BLaER1 (cell line): ENCODE data around the gene TXNDC16.
"Not testable (repeated sequence)": the region's sequence is repeated elsewhere in the genome, so short reads cannot be mapped to it uniquely, and the experiment has no call there.

Experiments
- H3K27ac ChIP-seq: shearing (Covaris generic); formaldehyde crosslinking; 2 replicates; pipeline ENCODE4 v1.8.1; 2022
- H3K27me3 ChIP-seq: shearing (Covaris generic); formaldehyde crosslinking; 2 replicates; pipeline ENCODE4 v1.8.1; 2022
- H3K36me3 ChIP-seq: shearing (Covaris generic); formaldehyde crosslinking; 2 replicates; pipeline ENCODE4 v1.8.1; 2022
- H3K4me1 ChIP-seq: shearing (Covaris generic); formaldehyde crosslinking; 2 replicates; pipeline ENCODE4 v1.8.1; 2022
- H3K4me2 ChIP-seq: shearing (Covaris generic); formaldehyde crosslinking; 2 replicates; pipeline ENCODE4 v1.8.1; 2022
- H3K4me3 ChIP-seq: shearing (Covaris generic); formaldehyde crosslinking; 2 replicates; pipeline ENCODE4 v1.8.1; 2022
- H3K9ac ChIP-seq: shearing (Covaris generic); formaldehyde crosslinking; 2 replicates; pipeline ENCODE4 v1.8.1; 2022
- H3K9me3 ChIP-seq: shearing (Covaris generic); formaldehyde crosslinking; 2 replicates; pipeline ENCODE4 v1.8.1; 2022
- H4K20me1 ChIP-seq: shearing (Covaris generic); formaldehyde crosslinking; 2 replicates; pipeline ENCODE4 v1.8.1; 2022
- Cebpa-rat ChIP-seq: shearing (Covaris generic); IDR thresholded peaks from 2 replicates; pipeline ENCODE4 v1.8.1; 2022

The TXNDC16 gene

DNA sequence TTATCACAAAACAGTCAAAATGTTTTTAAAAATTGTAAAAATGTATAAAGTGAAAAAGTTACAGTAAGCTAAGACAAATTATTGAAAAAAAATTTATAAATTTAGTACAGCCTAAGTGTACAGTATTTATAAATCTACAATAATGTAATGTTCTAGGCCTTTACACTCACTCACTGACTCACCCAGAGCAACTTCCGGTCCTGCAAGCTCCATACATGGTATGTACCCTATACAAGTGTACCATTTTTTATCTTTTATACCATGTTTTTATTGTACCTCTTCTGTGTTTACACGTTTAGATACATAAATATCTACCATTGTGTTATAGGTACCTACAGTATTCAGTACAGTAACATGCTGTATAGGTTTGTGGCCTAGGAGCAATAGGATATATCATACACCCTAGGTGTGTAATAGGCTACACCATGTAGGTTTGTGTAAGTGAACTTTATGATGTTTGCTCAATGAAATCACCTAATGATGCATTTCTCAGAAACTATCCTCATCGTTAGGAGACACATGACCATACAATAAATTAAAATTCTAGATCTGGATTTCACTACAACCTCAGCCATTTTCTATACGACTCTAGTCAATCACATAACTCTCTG lies 66.8 kb downstream of the TXNDC16 start:
- Histone ChIP-seq H4K20me1 (no peaks in the 10 kb centered on the region), H3K9me3 (no peaks in the 10 kb centered on the region), H3K27ac (no peak overlapping the region), H3K4me2 (no peak overlapping the region), H3K4me1 (peaks cover 18% of the 10 kb centered on the region; the same call in 1 of the 2 replicates), H3K27me3 (no peaks in the 10 kb centered on the region), H3K9ac (no peak overlapping the region), H3K4me3 (no peak overlapping the region), H3K36me3 (peaks cover 16% of the 10 kb centered on the region; the same call in 1 of the 2 replicates)
- TF ChIP-seq Cebpa-rat, result no peak

DNA sequence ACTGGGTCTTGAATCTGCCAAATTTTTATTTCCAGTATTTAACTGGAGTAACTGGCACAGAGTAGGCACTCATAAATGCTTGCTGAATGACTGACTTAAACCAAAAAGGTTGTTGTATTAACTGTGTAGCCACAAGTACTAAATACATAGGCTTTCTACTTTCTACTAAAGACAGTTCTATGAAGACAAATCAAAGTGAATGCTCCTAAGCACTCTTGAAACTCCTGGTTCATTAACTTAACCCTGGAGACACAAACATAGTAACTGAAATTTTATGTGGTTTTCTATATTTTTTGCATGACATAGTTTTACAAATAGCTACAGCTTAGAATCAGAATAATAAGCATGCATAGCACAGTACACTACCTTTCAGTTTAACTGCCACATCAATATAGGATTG lies 70.4 kb downstream of the TXNDC16 start:
- peaks cover 26% of the 10 kb centered on the region; the same call in 1 of the 2 replicates for H3K36me3 ChIP-seq
- H3K9ac ChIP-seq, result no peak overlapping the region
- no peaks in the 10 kb centered on the region for H3K27me3 ChIP-seq
- 0 out of 2 replicates have a peak overlapping the region, but pooled peaks have one; percentile 1 for H3K4me2 ChIP-seq
- H3K9me3 ChIP-seq, result peaks cover 9% of the 10 kb centered on the region
- TF ChIP-seq Cebpa-rat, result no peak
- H3K4me3 ChIP-seq, result no peak overlapping the region
- peaks cover 9% of the 10 kb centered on the region; the same call in 1 of the 2 replicates for H3K4me1 ChIP-seq
- H3K27ac ChIP-seq, result no peak overlapping the region
- H4K20me1 ChIP-seq, result no peaks in the 10 kb centered on the region

DNA sequence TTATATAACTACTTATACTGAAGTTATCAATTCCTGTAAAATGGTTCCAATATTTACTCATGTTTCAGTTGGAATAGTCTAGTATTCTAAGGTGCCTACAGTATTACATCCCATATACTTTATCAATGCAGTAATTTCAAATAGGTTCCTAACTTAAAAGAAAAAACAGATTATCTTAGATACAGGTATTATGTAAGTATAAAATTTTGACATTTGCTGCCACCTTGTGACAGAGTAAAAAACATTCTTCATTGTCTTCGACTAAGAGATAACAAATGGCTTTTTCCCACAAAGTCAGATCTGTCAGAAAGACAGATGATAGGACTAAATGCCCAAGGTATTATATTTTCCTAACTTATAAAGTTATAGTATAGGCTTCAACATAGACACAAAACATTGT lies 78.7 kb downstream of the TXNDC16 start:
- peaks cover 42% of the 10 kb centered on the region for H3K36me3 ChIP-seq
- H4K20me1 ChIP-seq, result no peaks in the 10 kb centered on the region
- no peak for TF ChIP-seq Cebpa-rat
- H3K9me3 ChIP-seq, result peaks cover 19% of the 10 kb centered on the region
- H3K27ac ChIP-seq, result no peak overlapping the region
- no peaks in the 10 kb centered on the region for H3K27me3 ChIP-seq
- H3K4me2 ChIP-seq, result no peak overlapping the region
- no peak overlapping the region for H3K9ac ChIP-seq
- no peaks in the 10 kb centered on the region for H3K4me1 ChIP-seq
- H3K4me3 ChIP-seq, result no peak overlapping the region

DNA sequence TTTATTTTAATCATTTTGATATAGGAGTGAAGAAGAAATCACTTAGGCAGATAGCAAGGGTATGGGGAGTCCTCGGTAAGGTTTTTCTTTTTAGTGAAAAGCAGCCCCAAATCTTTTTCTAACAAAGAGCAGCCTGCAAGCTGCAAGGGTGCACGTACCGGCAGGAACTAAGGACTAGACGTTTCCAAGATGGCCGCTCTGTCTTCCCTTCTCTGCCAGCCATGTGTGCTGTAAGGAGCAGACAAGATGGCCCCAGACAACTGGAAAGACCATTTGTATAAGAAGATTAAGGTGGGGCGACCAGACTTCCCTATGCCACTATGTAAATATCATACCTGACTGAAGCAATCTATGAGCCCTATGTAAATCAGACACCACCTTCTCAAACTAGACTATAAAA lies 79.6 kb downstream of the TXNDC16 start:
- Histone ChIP-seq H3K27me3 (no peaks in the 10 kb centered on the region), H3K4me1 (no peaks in the 10 kb centered on the region), H3K9ac (no peak overlapping the region), H3K27ac (no peak overlapping the region), H3K9me3 (peaks cover 19% of the 10 kb centered on the region), H3K4me2 (no peak overlapping the region), H4K20me1 (no peaks in the 10 kb centered on the region), H3K4me3 (no peak overlapping the region), H3K36me3 (peaks cover 42% of the 10 kb centered on the region)
- TF ChIP-seq Cebpa-rat, result no peak

DNA sequence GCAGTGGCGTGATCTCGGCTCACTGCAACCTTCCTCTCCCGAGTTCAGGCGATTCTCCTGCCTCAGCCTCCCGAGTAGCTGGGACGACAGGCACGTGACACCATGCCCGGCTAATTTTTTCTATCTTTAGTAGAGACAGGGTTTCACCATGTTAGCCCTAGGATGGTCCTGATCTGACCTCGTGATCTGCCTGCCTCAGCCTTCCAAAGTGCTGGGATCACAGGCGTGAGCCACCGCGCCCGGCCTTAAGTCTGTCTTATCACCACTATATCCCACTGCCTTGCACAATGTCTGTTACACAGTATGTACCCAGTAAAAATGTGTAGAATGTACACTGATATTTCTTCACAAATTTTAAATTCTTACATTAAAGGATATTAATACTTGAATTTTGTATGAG lies 80.1 kb downstream of the TXNDC16 start:
- not testable (repeated sequence) for H3K27me3 ChIP-seq, H3K27ac ChIP-seq, H4K20me1 ChIP-seq, H3K9ac ChIP-seq, H3K4me2 ChIP-seq, H3K4me3 ChIP-seq, H3K4me1 ChIP-seq
- H3K9me3 ChIP-seq, result peaks cover 14% of the 10 kb centered on the region
- H3K36me3 ChIP-seq, result peaks cover 41% of the 10 kb centered on the region

DNA sequence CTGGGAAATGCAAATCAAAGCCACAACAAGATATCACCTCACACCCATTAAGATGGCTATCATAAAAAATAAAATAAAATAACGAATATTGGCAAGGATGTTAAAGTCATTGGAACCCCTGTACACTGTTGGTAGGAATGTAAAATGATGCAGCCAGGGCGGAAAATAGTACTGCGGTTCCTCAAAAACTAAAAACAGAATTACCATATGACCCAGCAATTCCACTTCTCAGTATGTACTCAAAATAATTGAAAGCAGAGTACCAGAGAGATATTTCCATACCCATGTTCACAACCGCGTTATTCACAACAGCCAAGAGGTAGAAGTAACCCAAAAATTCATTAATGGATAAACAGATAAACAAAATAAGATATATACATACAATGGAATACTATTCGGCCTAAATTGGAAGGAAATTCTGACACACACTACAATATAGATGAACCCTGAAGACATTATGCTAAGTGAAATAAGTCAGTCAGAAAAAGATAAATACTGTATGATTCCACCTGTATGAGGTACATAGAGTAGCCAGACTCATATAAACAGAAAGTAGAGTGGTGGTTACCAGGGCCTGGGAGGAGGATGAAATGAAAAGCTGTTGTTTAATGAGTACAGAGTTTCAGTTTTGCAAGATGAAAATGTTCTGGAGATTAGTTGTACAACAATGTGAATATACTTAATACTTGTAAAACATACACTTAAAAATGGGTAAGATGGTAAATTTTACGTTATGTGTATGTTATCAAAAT lies 84.6 kb downstream of the TXNDC16 start:
- Histone ChIP-seq H3K9ac (no peak overlapping the region), H3K4me3 (no peak overlapping the region), H3K27me3 (no peaks in the 10 kb centered on the region), H4K20me1 (no peaks in the 10 kb centered on the region), H3K36me3 (peaks cover 22% of the 10 kb centered on the region), H3K4me1 (no peaks in the 10 kb centered on the region), H3K4me2 (no peak overlapping the region), H3K9me3 (peaks cover 7% of the 10 kb centered on the region), H3K27ac (no peak overlapping the region)
- TF ChIP-seq Cebpa-rat, result no peak

DNA sequence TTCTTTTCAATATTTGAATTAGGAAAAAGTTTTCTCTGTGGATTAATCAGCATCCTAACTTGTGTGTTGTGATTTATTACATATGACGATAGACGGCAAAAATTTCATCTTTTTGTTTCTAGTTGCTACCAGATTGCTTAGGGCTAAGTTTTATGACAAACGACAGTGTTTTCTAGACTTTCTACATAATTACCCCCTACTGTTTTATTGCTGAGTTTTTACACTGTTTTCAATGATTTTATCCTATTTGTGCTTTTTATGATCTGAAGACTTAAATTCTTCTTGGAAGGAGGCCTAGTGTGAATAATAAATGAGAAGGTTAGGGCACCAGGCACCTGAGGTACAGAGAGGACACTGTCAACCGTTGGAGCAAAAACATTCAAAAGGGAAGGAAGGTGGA lies 88.1 kb downstream of the TXNDC16 start:
- no peak overlapping the region for H3K9ac ChIP-seq
- H3K4me2 ChIP-seq, result no peak overlapping the region
- H3K36me3 ChIP-seq, result peaks cover 38% of the 10 kb centered on the region
- H3K27ac ChIP-seq, result no peak overlapping the region
- H3K27me3 ChIP-seq, result no peaks in the 10 kb centered on the region
- peaks cover 22% of the 10 kb centered on the region for H3K9me3 ChIP-seq
- no peak overlapping the region for H3K4me3 ChIP-seq
- no peaks in the 10 kb centered on the region for H4K20me1 ChIP-seq
- TF ChIP-seq Cebpa-rat, result no peak
- no peaks in the 10 kb centered on the region for H3K4me1 ChIP-seq

DNA sequence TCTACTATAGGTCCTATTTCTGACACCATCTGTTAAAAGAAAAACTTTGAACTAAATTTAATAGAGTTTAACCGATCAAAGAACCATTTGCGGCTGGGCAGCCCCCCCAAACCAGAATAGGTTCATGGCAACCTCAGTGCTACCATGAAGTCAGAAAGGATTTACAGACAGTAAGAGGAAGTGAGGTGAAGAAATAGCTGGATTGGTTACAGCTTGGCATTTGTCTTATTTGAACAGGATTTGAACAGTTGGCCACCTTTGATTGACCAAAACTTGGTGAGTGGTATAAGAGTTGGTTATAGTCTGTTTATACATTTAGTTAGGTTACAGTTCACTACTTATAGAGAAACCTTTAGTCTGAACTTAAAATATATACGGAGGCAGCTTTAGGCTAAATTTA lies 88.9 kb downstream of the TXNDC16 start:
- Histone ChIP-seq H3K27ac (no peak overlapping the region), H4K20me1 (no peaks in the 10 kb centered on the region), H3K4me2 (no peak overlapping the region), H3K9me3 (peaks cover 22% of the 10 kb centered on the region), H3K9ac (no peak overlapping the region), H3K27me3 (no peaks in the 10 kb centered on the region), H3K36me3 (peaks cover 34% of the 10 kb centered on the region), H3K4me1 (no peaks in the 10 kb centered on the region), H3K4me3 (no peak overlapping the region)
- no peak for TF ChIP-seq Cebpa-rat

DNA sequence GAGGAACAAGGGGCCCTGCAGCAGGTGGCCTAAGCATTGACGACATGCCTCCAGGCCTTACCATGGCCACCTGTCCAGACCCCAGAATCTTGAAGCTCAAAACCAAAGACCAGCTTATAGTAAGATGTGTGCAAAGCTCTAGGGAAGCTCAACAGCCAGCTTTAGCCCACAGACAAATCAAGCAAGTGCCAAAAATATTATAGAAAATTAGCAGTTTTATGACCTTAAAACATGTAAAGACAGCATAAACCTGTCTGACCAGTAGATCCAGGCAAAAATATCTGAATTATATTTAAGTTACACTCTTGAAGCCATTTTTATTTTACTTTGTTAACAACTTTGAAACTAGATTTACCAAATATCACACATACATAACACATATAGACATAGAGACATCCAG lies 90.6 kb downstream of the TXNDC16 start:
- Histone ChIP-seq H3K27ac (no peak overlapping the region), H3K9ac (no peak overlapping the region), H3K4me1 (no peaks in the 10 kb centered on the region), H3K27me3 (no peaks in the 10 kb centered on the region), H3K9me3 (peaks cover 22% of the 10 kb centered on the region), H4K20me1 (no peaks in the 10 kb centered on the region), H3K4me2 (no peak overlapping the region), H3K36me3 (peaks cover 34% of the 10 kb centered on the region), H3K4me3 (no peak overlapping the region)
- TF ChIP-seq Cebpa-rat, result no peak

DNA sequence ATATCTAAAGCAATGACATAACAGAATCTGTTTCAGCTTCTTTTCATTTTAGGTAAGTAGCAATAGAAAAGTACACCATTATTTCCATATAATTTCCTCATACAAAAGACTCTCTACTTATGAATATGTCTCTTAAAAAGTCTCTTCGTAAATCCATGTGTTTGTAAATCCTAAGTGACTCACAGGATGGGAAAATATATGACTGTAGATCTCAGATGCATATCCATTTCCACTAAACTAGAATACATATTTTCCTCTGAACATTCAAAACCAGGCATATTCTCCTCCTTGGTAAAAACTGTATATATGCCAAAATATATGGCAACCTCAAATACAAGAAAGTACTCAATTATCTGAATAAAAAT lies 93.6 kb downstream of the TXNDC16 start:
- Histone ChIP-seq H3K4me2 (no peak overlapping the region), H3K4me1 (no peaks in the 10 kb centered on the region), H3K27me3 (no peaks in the 10 kb centered on the region), H3K36me3 (peaks cover 44% of the 10 kb centered on the region), H3K27ac (no peak overlapping the region), H3K9ac (no peak overlapping the region), H3K9me3 (peaks cover 22% of the 10 kb centered on the region), H3K4me3 (no peak overlapping the region), H4K20me1 (no peaks in the 10 kb centered on the region)
- TF ChIP-seq Cebpa-rat, result no peak
